K562 (cell line): ENCODE measurements around the gene DCP1B. TPM values are rescaled to one million over a fixed set of nuclear protein-coding genes. Genes with fewer than 3 reads are reported as not detected.

Experiments used
- ATAC-seq: fragments of 200-7000 bp; cut with Tn5 transposase; 3 replicates; pipeline ENCODE4 v1.9.1; 2020; ENCODE audit warnings: moderate library complexity
- BruUV-seq: library from RNA; stranded (reverse); fragments of 400-500 nt; replicated peaks from 2 replicates; lab custom pipeline; 2021; lab: Mats Ljungman, UMichigan
- CTCF ChIA-PET: fragments of 300-600 bp; formaldehyde crosslinking; extraction: SDS; loops from one replicate; lab custom pipeline; 2021; ENCODE audit warnings: low intra/inter-chr PET ratio; lab: Yijun Ruan, JAX
- POLR2A ChIA-PET: fragments of 300-600, 350-650 bp; sonication (Branson Sonifier 250); formaldehyde crosslinking; extraction: SDS; loops from one replicate; lab custom pipeline; 2021; ENCODE audit warnings: antibody characterized with exemption, inconsistent platforms; lab: Yijun Ruan, JAX
- DNase-seq, 4 experiments: peaks; one replicate each; pipeline versions ENCODE4 v3.0.0 to v3.0.0-alpha.2; 2011 to 2018; ENCODE audit warnings: low spot score in 3 of 4, mixed read lengths in 3 of 4; ENCODE audit errors: extremely low read depth in 1 of 4
- FAIRE-seq: peaks from 2 replicates; lab custom pipeline; 2011; peaks lifted over from hg19 to GRCh38; lab: Jason Lieb, UNC
- H2AFZ ChIP-seq: 2 replicates; pipeline ENCODE4 v1.6.0; 2011; ENCODE audit warnings: low read depth, low read length, control low read depth, inconsistent platforms
- H3K27ac ChIP-seq: fragments of 200-600 bp; 3 replicates; pipeline ENCODE4 v1.8.0; 2011; ENCODE audit warnings: low read depth, mild to moderate bottlenecking, control low read depth, inconsistent platforms, low read length, moderate library complexity, mixed read lengths; ENCODE audit errors: extremely low read depth
- H3K27me3 ChIP-seq, 2 experiments: fragments of 300-600 bp in 1 of 2; 2 replicates in 1 of 2; 3 replicates in 1 of 2; pipeline versions ENCODE4 v1.6.0 to v1.8.0; 2011; ENCODE audit warnings: inconsistent platforms in 2 of 2, low read length in 2 of 2, mild to moderate bottlenecking in 1 of 2, mixed read lengths in 1 of 2, moderate library complexity in 1 of 2; ENCODE audit not compliant: control insufficient read depth in 2 of 2, insufficient read depth in 2 of 2
- H3K36me3 ChIP-seq: fragments of 300-600 bp; 3 replicates; pipeline ENCODE4 v1.8.0; 2011; ENCODE audit warnings: mild to moderate bottlenecking, low read length, inconsistent platforms; ENCODE audit not compliant: control insufficient read depth, insufficient read depth
- H3K4me1 ChIP-seq, 2 experiments: fragments of 200-600 bp in 1 of 2; replicated peaks in 1 of 2; 2 replicates in 1 of 2; 3 replicates in 1 of 2; pipeline versions ENCODE4 v1.5.1 to v1.8.0; 2011; ENCODE audit warnings: inconsistent platforms in 2 of 2, low read length in 2 of 2, mild to moderate bottlenecking in 1 of 2, mixed read lengths in 1 of 2, moderate library complexity in 1 of 2; ENCODE audit not compliant: control insufficient read depth in 2 of 2, insufficient read depth in 2 of 2
- H3K4me2 ChIP-seq: 2 replicates; pipeline ENCODE4 v1.6.1; 2011; ENCODE audit warnings: low read length, control low read depth, inconsistent platforms, mixed read lengths; ENCODE audit not compliant: insufficient read depth
- H3K4me3 ChIP-seq: fragments of 200-600 bp; sonication (generic), shearing (Covaris generic); 2 replicates; pipeline ENCODE4 v1.5.1; 2016; ENCODE audit warnings: control low read depth, inconsistent platforms
- H3K79me2 ChIP-seq: fragments of 200-600 bp; 3 replicates; pipeline ENCODE4 v1.8.0; 2011; ENCODE audit warnings: low read length, inconsistent platforms; ENCODE audit not compliant: control insufficient read depth, insufficient read depth
- H3K9ac ChIP-seq, 2 experiments: 2 replicates each; pipeline versions ENCODE4 v1.6.0 to v1.6.1; 2011; ENCODE audit warnings: low read depth in 2 of 2, low read length in 2 of 2, control low read depth in 1 of 2, inconsistent platforms in 1 of 2, mild to moderate bottlenecking in 1 of 2, mixed read lengths in 1 of 2; ENCODE audit not compliant: insufficient read depth in 1 of 2
- H3K9me1 ChIP-seq: one replicate; pipeline ENCODE4 v1.6.0; 2011; ENCODE audit warnings: inconsistent platforms, mild to moderate bottlenecking, low read length, moderate library complexity; ENCODE audit not compliant: control insufficient read depth, insufficient read depth
- H3K9me3 ChIP-seq: replicated peaks from 2 replicates; pipeline ENCODE4 v1.5.1; 2011; ENCODE audit warnings: low read depth, low read length, inconsistent platforms; ENCODE audit not compliant: control insufficient read depth, insufficient read depth
- H4K20me1 ChIP-seq: replicated peaks from 2 replicates; pipeline ENCODE4 v1.6.1; 2011; ENCODE audit warnings: low read length, inconsistent platforms, mixed read lengths; ENCODE audit not compliant: control insufficient read depth, insufficient read depth
- CBFA2T3 ChIP-seq: fragments of 450-650 bp; IDR thresholded peaks from 2 replicates; pipeline ENCODE4 v1.6.1; 2017
- CHCHD3 ChIP-seq: fragments of 250-450 bp; sonication (Bioruptor Pico); IDR thresholded peaks from 2 replicates; pipeline ENCODE4 v2.1.2; 2022; ENCODE audit warnings: mild to moderate bottlenecking
- KHSRP ChIP-seq: fragments of 450-650 bp; IDR thresholded peaks from 2 replicates; pipeline ENCODE4 v1.6.1; 2017
- MAFF ChIP-seq: IDR thresholded peaks from 2 replicates; pipeline ENCODE4 v1.6.1; 2012; ENCODE audit warnings: low read length, improper control_type of control experiment
- NFIX ChIP-seq: fragments of 250-450 bp; sonication (Bioruptor Pico); IDR thresholded peaks from 2 replicates; pipeline ENCODE4 v1.4.0; 2020; ENCODE audit warnings: low read depth, mild to moderate bottlenecking, moderate library complexity
- SRF ChIP-seq, 2 experiments: fragments of 250-450, 450-650 bp in 1 of 2; sonication (Bioruptor Pico) in 1 of 2; sonication (generic) in 1 of 2; formaldehyde crosslinking; IDR thresholded peaks; 2 replicates each; pipeline versions ENCODE4 v1.5.0 to v1.5.1; 2020 to 2022; ENCODE audit warnings: mild to moderate bottlenecking in 1 of 2, missing genetic modification reagents in 1 of 2
- ZNF232 ChIP-seq: sonication (generic); formaldehyde crosslinking; IDR thresholded peaks from 2 replicates; pipeline ENCODE4 v1.8.0; 2022; ENCODE audit warnings: mild to moderate bottlenecking, missing genetic modification reagents
- ZNF518B ChIP-seq: fragments of 250-450 bp; sonication (Bioruptor Pico); IDR thresholded peaks from 2 replicates; pipeline ENCODE4 v1.5.0; 2021; ENCODE audit warnings: mild to moderate bottlenecking, moderate library complexity
- WGBS: fragments of 100-300 bp; shearing (Covaris generic); methylation state at CpG from one replicate; pipeline ENCODE4 v1.1.6; 2016; ENCODE audit warnings: low coverage, mixed read lengths; ENCODE audit not compliant: insufficient coverage; ENCODE audit errors: missing lambda C conversion rate; 5-methylcytosine and 5-hydroxymethylcytosine counted together
- in situ Hi-C: fragments of 300-500 bp; cut with MboI; formaldehyde crosslinking; loops from 4 replicates; pipeline ENCODE4 v1.15.0; 2018; ENCODE audit warnings: inconsistent platforms, mixed read lengths
- intact Hi-C: fragments of 100-400 bp; cut with micrococcal nuclease; formaldehyde crosslinking; loops from 2 replicates; pipeline ENCODE4 v1.14.2; 2022
- polyA plus RNA-seq, 8 experiments: library from polyadenylated mRNA; depleted of rRNA in 4 of 8; stranded (reverse) in 5 of 8; unstranded in 3 of 8; fragments of >200 nt; fragmentation: Nextera tagmentation in 2 of 8; fragmentation: Illumina TruSeq in 1 of 8; extraction: Ambion mirVana in 2 of 8; extraction: Trizol in 1 of 8; gene quantifications; 2 replicates each; pipeline versions ENCODE4 v1.2.1 to v1.2.3, GENCODE V29; 2011 to 2014; ENCODE audit warnings: inconsistent platforms in 1 of 8, missing spikeins in 1 of 8
- total RNA-seq, 7 experiments: library from RNA; depleted of rRNA in 6 of 7; stranded (reverse); fragments of >200 nt in 6 of 7; fragmentation: Illumina TruSeq in 2 of 7; extraction: Trizol in 2 of 7; gene quantifications; 2 replicates each; pipeline versions ENCODE4 v1.2.1 to v1.2.3, GENCODE V29; 2011 to 2021; ENCODE audit warnings: low replicate concordance in 1 of 7
- TF ChIP-seq, protein P1 (sequence below): fragments of 250-450 bp; sonication (Bioruptor Pico); IDR thresholded peaks from 2 replicates; pipeline ENCODE4 v1.5.1; 2021; ENCODE audit warnings: mild to moderate bottlenecking
- TF ChIP-seq, protein P2 (sequence below): fragments of 450-650 bp; IDR thresholded peaks from 2 replicates; pipeline ENCODE4 v1.6.1; 2016; ENCODE audit warnings: low read depth, mild to moderate bottlenecking, moderate library complexity

The DCP1B gene
- total and polyA plus RNA-seq, 9 of the 15 experiments (the other 6 are each of a cell fraction or from before 2014, with no cell fraction given): 0.83 to 7.3 (median 3.4) TPM

- DNase-seq (no peak), FAIRE-seq (no peak), ATAC-seq (no peak)
- 88% methylated on average over 2 of the region's 2 CpGs for WGBS
- no peaks in the 10 kb centered on the region for H3K79me2 ChIP-seq
- H3K27ac ChIP-seq: no peak overlapping the region
- H3K9me1 ChIP-seq: no peaks in the 10 kb centered on the region
- 0 out of 3 replicates have a peak, but pooled peaks cover 4% of the 10 kb centered on the region for H3K36me3 ChIP-seq
- TF ChIP-seq NFIX: no peak
- no peak for TF ChIP-seq CBFA2T3
- TF ChIP-seq, protein P1, sequence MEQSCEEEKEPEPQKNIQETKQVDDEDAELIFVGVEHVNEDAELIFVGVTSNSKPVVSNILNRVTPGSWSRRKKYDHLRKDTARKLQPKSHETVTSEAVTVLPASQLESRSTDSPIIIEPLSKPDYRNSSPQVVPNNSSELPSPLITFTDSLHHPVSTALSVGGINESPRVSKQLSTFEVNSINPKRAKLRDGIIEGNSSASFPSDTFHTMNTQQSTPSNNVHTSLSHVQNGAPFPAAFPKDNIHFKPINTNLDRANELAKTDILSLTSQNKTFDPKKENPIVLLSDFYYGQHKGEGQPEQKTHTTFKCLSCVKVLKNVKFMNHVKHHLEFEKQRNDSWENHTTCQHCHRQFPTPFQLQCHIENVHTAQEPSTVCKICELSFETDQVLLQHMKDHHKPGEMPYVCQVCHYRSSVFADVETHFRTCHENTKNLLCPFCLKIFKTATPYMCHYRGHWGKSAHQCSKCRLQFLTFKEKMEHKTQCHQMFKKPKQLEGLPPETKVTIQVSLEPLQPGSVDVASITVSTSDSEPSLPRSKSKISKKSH (CRISPR knock-in tag): no peak
- no peak for TF ChIP-seq ZNF232 (CRISPR knock-in tag)
- H3K4me2 ChIP-seq: no peak overlapping the region
- H3K9ac ChIP-seq: no peak overlapping the region
- H3K27me3 ChIP-seq: no peaks in the 10 kb centered on the region
- POLR2A ChIA-PET: no interaction called here
- H4K20me1 ChIP-seq: no peaks in the 10 kb centered on the region; the same call in 1 of the 2 replicates
- BruUV-seq: no TSS peak
- CTCF ChIA-PET: no interaction called here
- intact Hi-C loops (no loop called here), in situ Hi-C loops (no loop called here)
- H2AFZ ChIP-seq: no peak overlapping the region
- H3K4me3 ChIP-seq: no peak overlapping the region
- no peaks in the 10 kb centered on the region for H3K4me1 ChIP-seq
- H3K9me3 ChIP-seq: no peaks in the 10 kb centered on the region
These were observed 10.3 kb downstream of the DCP1B start for GRCh38 chr12:1993871-1994371.

GRCh38 chr12:1993341-1993740 lies 10.9 kb downstream of the DCP1B start:
- in situ Hi-C loops: no loop called here
- no peak overlapping the region for H3K4me2 ChIP-seq
- TF ChIP-seq ZNF518B (CRISPR knock-in tag) (no peak), CHCHD3 (CRISPR knock-in tag) (no peak), MAFF (0 out of 2 replicates have a peak, but pooled peaks have one; percentile 9), SRF (CRISPR knock-in tag; IDR thresholded peaks at IDR 0.05) (no peak), KHSRP (no peak)
- TF ChIP-seq, protein P2, sequence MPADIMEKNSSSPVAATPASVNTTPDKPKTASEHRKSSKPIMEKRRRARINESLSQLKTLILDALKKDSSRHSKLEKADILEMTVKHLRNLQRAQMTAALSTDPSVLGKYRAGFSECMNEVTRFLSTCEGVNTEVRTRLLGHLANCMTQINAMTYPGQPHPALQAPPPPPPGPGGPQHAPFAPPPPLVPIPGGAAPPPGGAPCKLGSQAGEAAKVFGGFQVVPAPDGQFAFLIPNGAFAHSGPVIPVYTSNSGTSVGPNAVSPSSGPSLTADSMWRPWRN: no peak

More at GRCh38 chr12:1993341-1993740, 10.9 kb downstream of the DCP1B start:
- intact Hi-C loops: no loop called here
- no TSS peak for BruUV-seq
- Histone ChIP-seq H3K27ac (no peak overlapping the region), H3K27me3 (no peaks in the 10 kb centered on the region), H4K20me1 (no peaks in the 10 kb centered on the region; the same call in 1 of the 2 replicates), H3K9ac (no peak overlapping the region), H3K36me3 (0 out of 3 replicates have a peak, but pooled peaks cover 4% of the 10 kb centered on the region), H3K4me3 (no peak overlapping the region), H3K9me3 (no peaks in the 10 kb centered on the region), H3K4me1 (no peaks in the 10 kb centered on the region), H3K79me2 (no peaks in the 10 kb centered on the region), H3K9me1 (no peaks in the 10 kb centered on the region), H2AFZ (no peak overlapping the region)
- DNase-seq (no peak), FAIRE-seq (no peak), ATAC-seq (no peak)
- CTCF ChIA-PET: no interaction called here
- POLR2A ChIA-PET: interaction anchor here (0.6 kb wide), 1 partner anchor 45 kb away, joined by 3 read pairs; no protein-coding TSS in a partner anchor
- 19% methylated on average over 2 of the region's 2 CpGs for WGBS
